Stimulated activated CD4-positive, alpha-beta T cell treated with anti-CD3 and anti-CD28 coated beads, Interleukin-1b, Interleukin-23, amount 100 ng/mL, for 1 hour (primary cell): Measurements from ENCODE around the gene PPP4R2.
"Not testable (repeated sequence)": the region's sequence is repeated elsewhere in the genome, so short reads cannot be mapped to it uniquely, and the experiment has no call there.

Experiments used
- DNase-seq, 2 donors: peaks; one replicate each; pipeline ENCODE4 v3.0.0-alpha.2; 2020; ENCODE audit warnings: low read depth in 2 of 2

PPP4R2 gene

DNA sequence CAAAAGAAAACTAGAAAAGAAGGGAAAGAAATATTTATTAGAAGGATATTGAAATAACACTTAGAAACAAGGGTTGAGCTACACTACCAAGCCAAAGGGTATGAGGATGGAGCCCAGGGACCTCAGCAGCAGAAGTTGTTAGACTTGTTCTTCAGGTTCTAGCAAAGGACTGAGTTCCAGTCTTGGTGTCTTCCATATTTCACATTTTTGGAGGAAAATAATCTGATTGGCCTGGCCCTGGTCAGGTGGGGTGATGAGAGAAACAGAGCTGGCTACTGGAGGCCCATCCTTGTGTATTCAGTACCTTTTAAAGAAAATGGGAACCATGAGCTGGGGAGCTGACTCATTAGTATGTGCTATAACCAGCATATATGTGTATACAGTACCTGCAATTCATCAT is 28.2 kb downstream of the PPP4R2 start:
- no peak for DNase-seq

DNA sequence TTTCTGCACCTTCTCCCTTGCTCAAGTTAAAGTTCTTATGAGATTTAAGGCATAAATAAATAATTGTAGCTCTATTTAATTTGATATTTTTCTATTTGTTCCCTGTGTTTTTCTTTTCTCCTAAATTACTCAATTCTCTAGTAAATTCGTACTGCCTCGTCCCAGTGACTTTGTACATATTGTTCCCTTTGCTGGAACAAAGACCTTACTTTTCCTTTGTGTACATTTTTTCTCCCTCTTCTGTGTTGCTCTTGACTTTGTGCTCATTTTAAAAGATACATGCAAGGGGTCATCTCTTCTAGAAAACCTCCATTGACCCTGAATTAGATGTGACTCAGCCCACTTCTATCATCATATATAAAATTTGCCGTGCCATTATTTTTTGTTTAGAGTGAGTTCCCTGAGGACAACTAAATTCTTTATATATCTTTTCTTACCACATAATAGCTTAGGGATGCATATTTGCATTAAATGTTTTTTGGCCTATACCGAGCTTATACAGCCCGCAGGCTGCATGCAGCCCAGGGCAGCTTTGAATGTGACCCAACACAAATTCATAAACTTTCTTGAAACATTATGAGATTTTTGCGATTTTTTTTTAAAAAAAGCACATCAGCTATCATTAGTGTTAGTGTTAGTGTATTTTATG is 29.6 kb downstream of the PPP4R2 start:
- no peak for DNase-seq

DNA sequence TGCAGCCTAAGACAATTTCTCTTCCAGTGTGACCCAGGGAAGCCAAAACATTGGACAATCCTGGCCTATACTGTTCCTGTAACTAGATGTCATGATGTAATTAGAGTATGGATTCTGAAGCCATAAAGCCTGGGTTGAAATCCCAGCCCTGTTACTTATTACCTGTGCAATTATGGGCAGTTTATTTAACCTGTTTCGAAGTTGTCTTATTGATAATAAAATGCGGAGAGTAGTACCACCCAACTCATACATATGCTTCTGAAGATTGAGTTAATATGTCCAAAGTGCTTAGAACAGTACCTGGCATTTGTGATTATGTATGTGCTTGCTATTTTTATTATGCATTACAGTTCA is 30.1 kb downstream of the PPP4R2 start:
- DNase-seq, result no peak

DNA sequence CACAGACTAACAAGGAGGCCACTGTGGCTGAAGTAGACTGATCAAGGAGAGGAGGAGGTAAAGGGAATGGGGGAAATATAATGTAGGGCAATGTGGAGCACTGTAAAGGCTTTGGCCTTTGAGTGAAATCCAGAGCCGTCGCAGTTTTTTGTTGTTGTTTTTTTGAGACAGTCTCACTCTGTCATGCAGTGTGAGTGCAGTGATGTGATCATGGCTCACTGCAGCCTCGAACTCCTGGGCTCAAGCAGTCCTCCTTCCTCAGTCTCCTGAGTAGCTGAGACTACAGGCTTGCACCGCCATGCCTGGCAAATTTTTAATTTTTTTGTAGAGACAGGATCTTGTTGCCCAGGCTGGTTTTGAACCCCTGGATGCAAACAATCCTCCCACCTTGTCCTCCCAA is 32.2 kb downstream of the PPP4R2 start:
- DNase-seq, result no peak

DNA sequence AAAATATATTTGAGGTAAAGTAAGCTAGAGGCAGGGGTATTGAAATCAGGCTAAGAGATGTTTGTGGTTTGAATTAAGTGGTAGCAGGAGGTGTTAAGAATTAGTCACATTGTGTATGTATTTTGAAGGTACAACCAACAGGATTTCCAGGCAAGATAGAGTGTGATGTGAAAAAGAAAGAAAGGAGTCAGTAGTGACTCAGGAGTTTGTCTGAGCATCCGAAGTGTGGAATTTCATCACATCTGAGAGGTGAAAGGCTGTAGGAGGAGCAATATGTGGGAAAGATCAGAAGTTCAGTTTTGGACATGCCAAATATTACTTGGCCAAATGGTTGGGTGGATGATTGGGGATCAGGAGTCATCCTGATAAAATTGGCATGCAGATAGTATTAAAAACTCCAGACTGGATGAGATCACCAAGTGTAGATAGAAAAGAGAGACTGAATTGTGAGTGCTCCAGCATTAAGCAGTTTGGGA is 32.7 kb downstream of the PPP4R2 start:
- no peak for DNase-seq

DNA sequence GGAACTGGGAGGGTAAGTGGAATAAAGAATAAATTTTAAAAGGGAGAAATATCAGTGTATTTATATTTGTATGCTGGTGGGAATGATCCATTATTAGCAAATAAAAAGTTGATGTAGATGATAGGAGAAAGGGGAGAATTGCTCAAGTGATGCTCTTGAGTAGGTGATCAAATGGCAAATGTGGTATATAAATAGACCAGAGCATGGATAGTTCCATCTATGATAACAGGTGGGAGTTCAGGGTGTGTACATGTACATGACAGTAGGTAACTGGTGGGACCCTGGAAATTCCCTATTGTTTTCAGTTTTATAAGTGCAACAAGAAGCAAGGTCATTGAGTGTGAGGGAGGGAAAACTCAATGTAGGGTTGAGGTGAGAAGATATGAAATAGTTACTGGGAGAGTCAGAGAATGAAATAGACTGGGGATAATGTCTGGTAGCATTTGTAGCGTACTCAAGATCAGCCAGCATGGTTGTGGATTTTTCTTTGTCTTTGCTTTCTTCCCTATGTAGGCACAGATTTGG is 33.5 kb downstream of the PPP4R2 start:
- no peak for DNase-seq

DNA sequence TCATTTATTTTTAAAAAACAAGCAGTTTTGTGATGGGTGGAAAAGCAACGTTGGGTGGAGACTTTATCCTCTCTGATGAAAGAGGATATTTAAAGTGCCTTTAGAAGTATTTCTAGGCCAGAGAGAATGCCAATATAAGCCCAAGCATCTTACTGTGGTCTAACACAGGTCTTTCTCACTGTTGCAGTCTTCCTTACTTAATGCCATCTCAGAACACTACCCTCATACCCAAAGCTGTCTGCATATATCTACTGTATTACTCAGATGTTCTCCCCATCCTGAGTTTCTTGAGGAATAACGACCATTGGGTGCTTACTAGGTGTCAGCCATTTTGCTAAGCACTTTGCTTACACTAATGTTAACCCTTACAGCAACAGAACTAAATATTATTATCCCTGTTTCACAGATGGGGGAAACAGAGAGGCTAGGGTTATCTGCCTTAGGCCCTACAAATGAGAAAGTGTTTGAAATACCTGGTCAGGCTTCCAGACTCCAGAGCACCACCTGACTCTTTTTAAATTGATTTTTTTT is 35.0 kb downstream of the PPP4R2 start:
- DNase-seq, result no peak

DNA sequence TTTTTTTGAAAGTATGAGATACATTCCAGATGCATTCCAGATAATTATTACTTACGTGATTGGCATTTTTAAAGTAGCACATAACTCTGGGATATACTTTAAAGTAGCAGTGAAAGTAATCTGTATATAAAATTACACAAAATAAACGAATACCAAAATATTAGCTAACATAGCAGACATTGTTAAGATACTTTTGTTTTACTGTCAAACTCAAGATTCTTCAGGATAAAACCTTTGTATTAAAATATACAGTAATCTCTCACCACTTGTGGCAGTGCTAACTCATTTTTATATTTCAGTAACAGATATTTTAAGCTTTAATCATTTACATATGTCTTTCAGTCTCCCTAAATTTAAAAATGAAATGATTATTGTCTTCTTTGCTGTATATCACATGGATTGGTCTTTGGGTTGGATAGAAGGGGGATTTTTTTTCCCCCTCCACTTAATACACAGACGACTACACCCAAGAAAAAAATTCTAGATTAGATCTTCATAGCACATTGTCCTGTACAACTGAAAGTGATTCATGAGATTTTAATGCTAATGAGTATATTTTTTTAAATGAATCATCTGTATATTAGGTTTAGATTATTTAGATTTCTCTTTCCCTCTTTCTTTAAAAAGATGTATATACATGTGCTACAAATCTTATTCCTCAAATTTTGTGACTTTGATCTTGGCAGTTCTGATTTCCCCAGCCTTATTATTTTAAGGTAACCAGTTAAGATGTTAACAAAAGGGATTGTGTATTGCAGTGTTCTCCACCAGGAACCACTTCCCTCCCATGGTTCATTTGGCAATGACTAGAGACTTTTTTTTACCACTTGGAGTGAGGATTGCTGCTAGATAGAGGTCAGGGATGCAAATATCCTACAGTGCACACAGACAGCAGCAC is 40.3 kb downstream of the PPP4R2 start:
- no peak for DNase-seq

DNA sequence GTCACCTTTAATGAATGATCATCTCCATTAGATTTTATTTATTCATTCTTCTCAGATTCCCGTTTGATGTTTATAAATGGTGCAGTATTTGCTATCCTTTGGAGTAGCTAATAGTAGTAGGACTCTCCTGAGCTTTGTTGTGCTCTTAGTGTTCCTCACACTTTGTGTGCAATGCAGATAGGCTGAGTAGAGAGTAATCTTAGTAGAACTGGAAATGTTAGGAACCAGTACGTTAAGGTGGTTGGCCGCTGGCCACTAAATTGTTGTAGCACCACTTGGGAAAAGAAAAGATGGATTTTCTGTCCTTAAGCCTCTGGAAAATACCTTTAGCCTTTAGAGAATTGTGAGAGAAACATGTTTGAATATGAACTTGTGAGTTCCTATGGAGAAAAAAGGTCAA is 44.9 kb downstream of the PPP4R2 start:
- DNase-seq, result no peak

DNA sequence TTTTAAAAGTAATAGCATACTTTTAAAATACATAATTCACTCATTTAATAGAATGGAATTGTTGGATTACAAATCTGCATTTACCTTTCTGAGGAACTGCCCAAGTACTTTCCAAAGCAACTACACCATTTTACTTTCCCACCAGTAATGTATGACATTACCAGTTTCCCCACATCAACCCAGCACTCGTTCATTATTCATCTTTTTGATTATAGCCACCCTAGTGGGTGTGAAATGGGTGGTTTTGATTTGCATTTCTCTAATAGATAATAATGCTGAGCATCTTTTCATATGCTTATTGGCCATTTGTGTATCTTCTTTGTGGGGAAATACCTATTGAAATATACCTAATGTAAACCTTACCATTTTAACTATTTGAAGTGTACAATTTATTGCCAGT is 46.8 kb downstream of the PPP4R2 start:
- DNase-seq, result no peak

DNA sequence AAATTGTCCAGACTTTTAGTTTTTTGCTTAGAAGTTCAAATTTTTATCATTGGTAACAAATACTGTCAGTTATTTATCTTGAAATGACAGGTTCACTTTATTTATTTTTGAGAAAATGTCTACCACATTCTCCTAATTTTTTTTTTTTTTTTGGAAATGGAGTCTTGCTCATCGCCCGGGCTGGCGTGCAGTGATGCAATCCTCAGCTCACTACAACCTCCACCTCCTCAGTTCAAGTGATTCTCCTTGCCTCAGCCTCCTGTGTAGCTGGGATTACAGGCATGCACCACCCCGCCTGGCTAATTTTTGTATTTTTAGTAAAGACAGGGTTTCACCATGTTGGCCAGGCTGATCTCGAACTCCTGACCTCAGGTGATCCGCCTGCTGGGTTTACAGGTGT is 48.8 kb downstream of the PPP4R2 start:
- no peak for DNase-seq

DNA sequence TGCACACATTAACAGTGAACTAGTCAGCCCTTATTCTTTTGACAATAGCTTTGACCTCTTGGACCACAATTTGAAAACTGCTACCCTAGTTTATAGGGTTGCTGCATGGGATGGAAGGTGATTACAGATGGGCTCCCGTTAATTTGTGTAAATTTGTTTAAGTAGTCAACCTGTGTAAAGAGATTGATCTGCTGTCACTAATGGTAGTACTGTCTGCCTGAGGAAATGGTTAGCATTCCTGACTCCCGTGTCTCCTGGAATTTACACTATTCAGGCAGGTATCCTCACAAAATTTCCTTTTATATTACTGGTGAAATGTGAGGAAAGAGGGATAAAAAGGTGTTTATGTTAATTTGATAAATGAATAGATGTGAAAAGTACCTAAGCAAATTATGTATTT is 49.6 kb downstream of the PPP4R2 start:
- no peak for DNase-seq

DNA sequence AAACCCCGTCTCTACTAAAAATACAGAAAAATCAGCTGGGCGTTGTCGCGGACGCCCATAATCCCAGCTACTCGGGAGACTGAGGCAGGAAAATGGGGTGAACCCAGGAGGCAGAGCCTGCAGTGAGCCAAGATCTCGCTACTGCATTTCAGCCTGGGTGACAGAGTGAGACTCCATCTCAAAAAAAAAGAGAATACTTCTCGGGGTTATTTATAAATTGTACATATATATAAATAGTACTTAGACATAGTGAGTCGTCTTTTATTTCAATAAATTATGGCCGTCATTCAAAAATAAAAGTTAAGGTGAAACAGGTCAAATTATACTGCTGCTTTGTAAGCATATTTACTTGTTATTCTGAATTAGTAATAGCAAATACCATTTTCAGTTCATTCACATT is 52.7 kb downstream of the PPP4R2 start:
- no peak for DNase-seq

DNA sequence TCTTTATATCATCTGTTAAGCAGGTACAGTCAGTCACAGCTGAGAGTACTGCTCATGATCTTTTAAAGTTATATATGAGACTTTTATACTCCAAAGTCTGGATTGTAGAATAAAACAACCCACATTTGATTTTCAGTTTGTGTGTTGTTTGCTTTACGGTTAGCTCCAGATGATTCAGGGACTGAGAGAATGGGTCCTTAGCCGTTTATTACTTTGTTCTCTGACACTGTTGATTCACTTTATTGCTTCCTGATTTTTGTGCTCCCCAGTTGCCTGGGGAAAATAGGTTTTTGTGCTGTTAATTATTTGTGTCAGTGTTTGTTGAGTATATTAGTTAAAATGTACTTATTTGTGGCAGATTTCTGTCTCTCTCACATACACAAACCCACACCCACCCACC is 56.2 kb downstream of the PPP4R2 start:
- DNase-seq, result no peak

DNA sequence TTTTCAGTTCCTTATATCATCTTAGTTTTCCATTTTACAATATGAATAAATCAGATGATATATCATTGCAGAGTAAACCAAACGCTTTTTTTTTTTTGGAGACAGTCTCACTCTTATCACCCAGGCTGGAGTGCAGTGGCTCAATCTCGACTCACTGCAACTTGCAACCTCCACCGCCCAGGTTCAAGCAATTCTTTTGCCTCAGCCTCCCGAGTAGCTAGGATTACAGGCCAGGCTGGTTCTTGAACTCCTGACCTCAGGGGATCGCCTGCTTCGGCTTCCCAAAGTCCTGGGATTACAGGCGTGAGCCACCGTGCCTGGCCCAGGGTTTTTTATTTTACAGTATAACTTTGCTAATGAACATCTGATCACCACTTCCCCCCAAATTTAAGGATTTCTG is 59.0 kb downstream of the PPP4R2 start:
- no peak for DNase-seq

DNA sequence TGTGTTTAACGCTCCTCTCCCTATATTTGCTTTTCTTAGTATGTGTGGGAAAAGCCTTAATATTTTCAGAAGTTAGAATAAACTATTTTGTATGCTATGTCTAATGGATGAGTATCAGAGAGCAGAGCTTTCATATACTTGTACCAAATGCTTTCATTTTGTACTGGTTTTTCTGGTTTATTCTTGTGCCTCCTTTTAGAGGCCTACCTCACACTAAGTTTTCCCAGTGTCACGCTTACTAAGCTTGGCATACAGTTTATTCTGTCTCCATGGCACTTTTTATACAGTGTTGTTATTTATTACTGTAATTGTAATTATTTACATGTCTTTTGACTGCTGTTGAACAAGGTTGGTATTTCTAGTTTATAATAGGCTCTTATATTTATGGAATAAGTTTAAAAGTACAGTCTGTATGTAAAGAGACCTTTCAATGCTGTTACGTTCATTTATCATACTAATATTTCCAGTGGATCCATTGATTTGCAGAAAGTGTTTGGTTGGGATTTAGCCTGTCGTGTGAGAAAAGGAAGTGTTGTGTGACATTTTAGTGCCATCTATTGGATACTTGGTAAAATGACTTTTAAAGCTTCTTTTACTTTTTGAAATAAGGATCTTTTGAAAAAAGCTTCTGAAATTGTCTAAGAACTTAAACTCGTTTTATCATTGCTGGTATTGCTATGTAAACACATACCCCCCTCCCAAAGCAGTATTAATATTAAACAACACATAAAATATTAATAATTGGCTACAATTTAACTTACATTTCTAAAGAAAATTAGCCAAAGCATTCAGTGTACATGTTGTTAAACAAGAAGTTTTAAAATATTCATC is 59.6 kb downstream of the PPP4R2 start:
- DNase-seq, result no peak

DNA sequence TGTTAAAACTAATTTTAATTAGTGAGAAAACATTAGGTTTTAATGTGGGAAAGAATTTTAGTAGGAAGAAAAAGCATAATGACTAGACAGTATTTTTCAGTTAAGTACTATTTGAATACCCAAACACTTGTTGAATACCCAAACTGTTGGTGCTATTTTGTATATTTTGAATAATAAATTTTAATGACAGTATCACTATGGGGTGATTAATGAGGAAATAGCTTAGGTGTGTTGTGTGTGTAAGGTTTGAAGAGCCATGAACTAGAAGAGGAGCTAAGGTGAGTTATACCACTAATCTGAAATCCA is 60.2 kb downstream of the PPP4R2 start:
- no peak for DNase-seq

DNA sequence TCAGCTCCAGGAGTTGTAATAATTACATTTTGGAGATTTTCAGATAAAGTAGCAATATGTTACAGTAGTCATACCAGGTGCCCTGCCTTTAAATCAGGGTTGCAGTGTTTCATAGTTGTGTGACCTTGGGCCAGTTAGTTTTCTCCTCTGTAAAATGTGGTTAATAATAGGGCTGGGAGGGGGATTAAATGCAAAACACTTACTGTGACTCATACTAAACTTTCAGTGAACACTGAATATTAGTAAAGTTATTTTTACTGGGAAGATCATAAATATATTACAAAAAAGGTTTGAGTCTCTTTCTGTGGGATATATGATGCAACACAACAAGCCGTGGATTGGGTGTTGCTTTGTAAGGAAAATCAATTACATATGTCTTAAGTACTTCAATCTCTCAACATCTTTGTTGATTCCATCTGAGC is 63.7 kb downstream of the PPP4R2 start:
- no peak for DNase-seq

DNA sequence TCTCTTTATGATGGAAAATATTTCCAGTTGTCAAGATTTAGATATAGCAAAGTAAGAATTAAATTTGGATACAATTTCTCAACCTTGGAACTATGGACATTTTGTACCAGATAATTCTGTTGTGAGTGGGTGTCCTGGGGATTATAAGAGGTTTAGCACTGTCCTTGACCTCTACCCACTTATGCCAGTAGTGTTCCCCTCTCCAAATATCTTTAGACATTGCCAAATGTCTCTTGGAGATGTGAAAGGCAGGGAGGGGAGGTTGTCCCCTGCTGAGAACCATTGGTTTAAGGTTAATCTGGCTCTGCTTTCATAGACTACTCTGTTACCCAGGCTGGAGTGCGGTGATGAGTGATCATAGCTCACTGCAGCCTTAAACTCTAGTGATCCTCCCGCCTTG is 64.8 kb downstream of the PPP4R2 start, which contains the start of gene EBLN2:
EBLN2 (plus strand) TSS at position 244 of the 400 bp plus-strand sequence. CDS start 423 bp downstream, outside the sequence.
- no peak for DNase-seq

DNA sequence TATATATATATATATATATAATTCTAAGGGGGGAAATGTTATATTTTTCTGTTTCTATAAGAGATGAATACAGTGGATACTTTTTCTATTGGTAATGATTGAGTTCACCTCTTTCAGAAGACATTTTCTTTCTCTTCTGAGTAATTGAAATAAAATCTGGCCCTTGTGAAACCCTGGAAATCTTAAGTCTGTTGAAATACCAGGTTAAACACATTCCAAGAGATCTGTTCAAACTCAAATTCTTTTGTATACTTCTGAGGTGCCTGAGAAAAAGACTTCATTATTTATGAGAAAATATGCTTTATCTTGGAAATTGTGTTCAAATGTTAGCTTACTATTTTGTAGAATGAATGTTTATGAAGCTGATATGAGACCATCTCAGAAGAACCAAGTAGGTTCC is 69.6 kb downstream of the PPP4R2 start:
- DNase-seq, result not testable (repeated sequence)

DNA sequence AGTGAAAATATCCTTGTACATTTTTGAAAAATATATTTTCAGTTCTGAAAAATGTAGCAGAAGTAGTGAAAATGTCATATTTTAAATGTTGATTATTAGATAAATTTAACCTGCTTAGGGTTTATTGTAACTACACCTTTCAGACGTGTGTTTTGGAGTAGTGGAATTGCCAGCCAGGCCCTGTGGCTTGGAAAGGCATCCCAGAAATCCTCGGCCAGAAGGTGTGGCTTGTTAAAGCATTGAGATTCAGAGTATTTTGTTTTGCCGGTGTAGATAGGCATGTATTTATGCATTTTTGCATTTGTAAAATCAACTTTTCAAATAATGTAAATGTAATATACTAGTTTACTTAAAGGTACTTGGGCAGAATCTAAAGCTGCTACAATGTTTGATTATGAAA is 71.8 kb downstream of the PPP4R2 start:
- DNase-seq, result no peak

DNA sequence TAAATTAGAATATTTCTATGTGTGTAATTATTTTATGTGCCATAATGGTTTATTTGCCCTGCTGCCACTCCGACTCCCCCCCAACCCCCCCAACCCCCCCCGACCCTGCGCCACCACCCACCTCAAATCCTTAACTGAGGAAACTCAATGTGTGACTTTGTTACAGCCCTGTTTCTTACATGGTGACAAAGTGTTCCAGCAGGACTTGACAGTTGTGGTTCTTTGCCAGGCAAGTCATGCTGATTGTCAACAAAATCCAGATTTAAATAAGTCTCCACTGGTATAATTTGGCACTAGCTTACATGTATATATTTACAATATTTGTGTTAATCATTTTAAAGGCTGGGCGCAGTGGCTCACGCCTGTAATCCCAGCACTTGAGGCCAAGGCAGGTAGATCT is 72.6 kb downstream of the PPP4R2 start:
- no peak for DNase-seq
